Coronary artery (tissue), 2 donors: ENCODE results near the gene TNRC6B.

Experiments
- DNase-seq: peaks from one replicate; pipeline ENCODE4 v3.0.0-alpha.2; 2017; ENCODE audit warnings: low spot score
- H3K27ac ChIP-seq, 2 donors: fragments of 200-600 bp; sonication (generic); one replicate each; pipeline ENCODE4 v1.5.1; 2016 to 2019
- H3K4me3 ChIP-seq: fragments of 200-600 bp; sonication (generic); 2 replicates; pipeline ENCODE4 v1.5.1; 2016; ENCODE audit warnings: mild to moderate bottlenecking, moderate library complexity
- TF ChIP-seq, protein P1 (sequence below): fragments of 200-600 bp; sonication (generic); IDR thresholded peaks from one replicate; pipeline ENCODE4 v1.5.1; 2019; ENCODE audit warnings: antibody characterized with exemption

TNRC6B gene

GRCh38 chr22:40236131-40236665 lies 58.5 kb downstream of the TNRC6B start:
- no peak overlapping the region for H3K27ac ChIP-seq
- no peak overlapping the region for H3K4me3 ChIP-seq
- DNase-seq, result no peak
- TF ChIP-seq, protein P1, sequence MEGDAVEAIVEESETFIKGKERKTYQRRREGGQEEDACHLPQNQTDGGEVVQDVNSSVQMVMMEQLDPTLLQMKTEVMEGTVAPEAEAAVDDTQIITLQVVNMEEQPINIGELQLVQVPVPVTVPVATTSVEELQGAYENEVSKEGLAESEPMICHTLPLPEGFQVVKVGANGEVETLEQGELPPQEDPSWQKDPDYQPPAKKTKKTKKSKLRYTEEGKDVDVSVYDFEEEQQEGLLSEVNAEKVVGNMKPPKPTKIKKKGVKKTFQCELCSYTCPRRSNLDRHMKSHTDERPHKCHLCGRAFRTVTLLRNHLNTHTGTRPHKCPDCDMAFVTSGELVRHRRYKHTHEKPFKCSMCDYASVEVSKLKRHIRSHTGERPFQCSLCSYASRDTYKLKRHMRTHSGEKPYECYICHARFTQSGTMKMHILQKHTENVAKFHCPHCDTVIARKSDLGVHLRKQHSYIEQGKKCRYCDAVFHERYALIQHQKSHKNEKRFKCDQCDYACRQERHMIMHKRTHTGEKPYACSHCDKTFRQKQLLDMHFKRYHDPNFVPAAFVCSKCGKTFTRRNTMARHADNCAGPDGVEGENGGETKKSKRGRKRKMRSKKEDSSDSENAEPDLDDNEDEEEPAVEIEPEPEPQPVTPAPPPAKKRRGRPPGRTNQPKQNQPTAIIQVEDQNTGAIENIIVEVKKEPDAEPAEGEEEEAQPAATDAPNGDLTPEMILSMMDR, result no peak

- H3K27ac ChIP-seq, result no peak overlapping the region
- DNase-seq, result no peak
- TF ChIP-seq, protein P1, result no peak
- H3K4me3 ChIP-seq, result no peak overlapping the region
These were observed 59.5 kb downstream of the TNRC6B start for GRCh38 chr22:40237241-40237640.

DNA sequence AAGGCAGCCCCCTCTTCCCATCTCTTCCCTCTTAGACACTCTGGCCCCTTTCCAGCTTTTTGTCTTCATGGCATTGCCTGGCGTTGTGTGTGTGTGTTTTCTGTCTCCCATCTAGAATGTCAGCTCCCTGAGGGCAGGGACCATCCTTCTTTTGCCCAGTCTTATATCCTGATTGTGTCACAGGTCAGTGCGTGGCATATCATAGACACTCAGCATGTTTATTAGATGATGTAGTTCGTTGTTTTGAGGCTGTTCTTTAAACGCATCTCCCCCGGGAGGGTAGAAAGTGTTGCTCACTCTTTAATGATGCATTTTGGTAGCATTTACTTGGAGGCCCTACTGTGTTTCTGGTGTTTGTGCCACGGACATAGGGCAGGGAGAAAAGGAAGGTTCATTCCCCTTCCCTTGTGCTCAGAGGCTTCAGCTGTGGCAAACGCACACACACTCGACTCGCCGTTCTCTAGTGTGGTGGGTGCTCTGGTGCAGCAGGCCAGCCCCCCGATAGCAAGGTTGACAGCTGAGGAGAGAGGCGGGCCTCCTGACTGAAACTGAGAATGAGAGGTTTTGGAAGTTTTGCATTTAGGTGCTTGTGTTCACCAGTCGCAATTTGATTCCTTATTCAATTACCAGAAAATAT lies 60.2 kb downstream of the TNRC6B start:
- DNase-seq, result no peak

DNA sequence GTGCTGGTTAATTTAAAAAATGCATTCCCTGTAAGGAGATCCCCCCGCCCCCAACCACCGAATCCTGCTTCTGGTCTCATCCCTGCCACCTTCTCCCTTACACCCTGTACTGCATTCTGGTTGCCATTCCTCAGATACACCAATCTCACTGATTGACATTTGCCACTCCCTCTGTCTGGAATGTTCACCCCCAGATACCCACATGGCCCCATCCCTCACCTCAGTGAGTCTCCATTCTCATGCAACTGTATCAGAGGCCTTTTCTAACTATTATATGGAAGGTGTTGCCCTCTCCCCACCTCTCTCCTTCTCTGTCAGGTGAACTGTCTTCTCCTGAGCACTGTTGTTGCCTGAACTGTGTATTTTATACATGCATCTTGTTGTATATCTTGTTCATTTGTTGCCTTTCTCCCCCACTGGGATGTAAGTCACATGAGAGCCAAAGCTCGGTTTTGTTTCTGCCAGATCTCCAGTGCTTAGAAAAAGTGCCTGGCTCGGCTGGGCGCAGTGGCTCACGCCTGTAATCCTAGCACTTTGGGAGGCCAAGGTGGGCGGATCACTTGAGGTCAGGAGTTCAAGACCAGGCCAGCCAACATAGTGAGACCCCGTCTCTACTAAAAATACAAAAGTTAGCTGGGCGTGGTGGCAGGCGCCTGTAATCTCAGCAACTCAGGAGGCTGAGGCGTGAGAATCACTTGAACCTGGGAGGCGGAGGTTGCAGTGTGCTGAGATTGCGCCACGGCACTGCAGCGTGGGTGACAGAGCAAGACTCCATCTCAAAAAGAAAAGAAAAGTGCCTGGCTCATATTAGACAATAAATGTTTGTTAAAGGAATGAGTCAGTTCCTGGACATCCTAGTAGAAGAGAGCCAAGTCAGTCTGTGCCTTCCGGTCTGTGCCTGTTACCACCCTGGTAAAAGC lies 61.0 kb downstream of the TNRC6B start:
- TF ChIP-seq, protein P1, result no peak
- Histone ChIP-seq H3K27ac (peak overlapping the region in 1 of 2 donors; percentile 50), H3K4me3 (peak overlapping the region; percentile 17)
- no peak for DNase-seq

More for the DNA sequence above, 60.2 kb downstream of the TNRC6B start:
- Histone ChIP-seq H3K4me3 (no peak overlapping the region), H3K27ac (no peak overlapping the region)
- TF ChIP-seq, protein P1, result no peak

DNA sequence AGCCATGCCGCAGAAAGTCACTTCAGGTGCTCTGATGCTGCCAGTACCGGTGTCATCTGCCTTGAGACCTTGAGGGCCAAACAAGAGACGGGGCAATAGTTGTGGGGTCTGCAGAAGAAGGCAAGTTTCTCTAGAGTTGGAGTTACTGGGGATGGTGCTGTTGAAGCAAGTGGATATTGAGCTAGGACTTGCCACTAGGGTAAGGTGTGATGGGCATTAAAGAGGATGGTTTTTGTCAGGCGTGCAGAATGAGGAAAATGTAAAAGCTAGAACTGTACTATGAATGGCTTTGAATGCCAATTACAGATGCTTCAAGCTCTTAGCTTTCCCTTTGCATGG lies 61.6 kb downstream of the TNRC6B start:
- no peak for DNase-seq
- Histone ChIP-seq H3K27ac (peak overlapping the region in 1 of 2 donors; percentile 50), H3K4me3 (peak overlapping the region; percentile 17)
- TF ChIP-seq, protein P1, result no peak

DNA sequence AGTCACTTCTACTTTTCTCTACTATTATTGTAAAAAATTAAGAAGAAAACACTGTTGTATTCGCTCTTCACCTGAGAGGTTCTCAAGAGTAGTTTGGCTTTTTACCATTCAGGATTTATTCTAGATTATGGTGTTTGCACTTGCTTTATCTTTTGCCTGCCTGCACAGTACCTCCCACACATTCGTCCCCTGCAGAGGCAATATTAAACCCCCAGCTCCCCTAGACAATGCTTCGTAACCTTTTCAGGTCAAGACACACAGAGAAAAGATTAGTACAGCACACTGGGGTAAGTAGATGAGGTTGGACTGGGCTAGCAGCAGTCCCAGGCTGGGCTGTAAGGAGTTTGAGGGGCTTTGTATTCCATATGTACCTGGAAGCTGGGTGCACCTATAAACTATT lies 62.4 kb downstream of the TNRC6B start:
- Histone ChIP-seq H3K27ac (no peak overlapping the region), H3K4me3 (no peak overlapping the region)
- TF ChIP-seq, protein P1, result no peak
- no peak for DNase-seq
